Measurements from ENCODE around the gene MAP4.

GRCh38 chr3:47885168-47885567 is 131.0 kb downstream of the MAP4 start:
- TF ChIP-seq CTCF (IDR thresholded peaks at IDR 0.05) (no peak), POLR2A (IDR thresholded peaks at IDR 0.05) (no peak)

All from esophagus squamous epithelium (tissue), 4 donors.